DOHH2 (cell line): Measurements from ENCODE around the gene C3orf22.

ENCODE experiments used
- CTCF ChIP-seq: fragments of 200-600 bp; sonication (generic); IDR thresholded peaks from one replicate; pipeline ENCODE4 v1.5.1; 2014; ENCODE audit warnings: antibody characterized with exemption, mild to moderate bottlenecking, low read depth, low read length; ENCODE audit not compliant: poor library complexity, severe bottlenecking
- EZH2phosphoT487 ChIP-seq: fragments of 200-600 bp; sonication (generic); IDR thresholded peaks from 2 replicates; pipeline ENCODE4 v1.6.1; 2017; ENCODE audit warnings: borderline replicate concordance, mild to moderate bottlenecking, antibody characterized with exemption, low read length, moderate library complexity, mixed read lengths

- TF ChIP-seq CTCF (no peak), EZH2phosphoT487 (no peak)
Measured at GRCh38 chr3:126571078-126571477, 12.3 kb upstream of the C3orf22 start.
